Heart left ventricle (tissue), 13 donors: ENCODE results near the gene SLC44A5.

Experiments
- POLR2A ChIP-seq, 2 donors: fragments of 450-650 bp; IDR thresholded peaks; one replicate each; pipeline ENCODE4 v1.6.1; 2017; ENCODE audit warnings: antibody characterized with exemption in 2 of 2, mild to moderate bottlenecking in 2 of 2, moderate library complexity in 2 of 2
- TF ChIP-seq, protein P1 (sequence below), 12 donors: fragments of 200-600 bp; sonication (generic) in 4 of 12; IDR thresholded peaks; one replicate each; pipeline versions ENCODE4 v1.5.0 to v1.8.0; 2018 to 2022; ENCODE audit warnings: antibody characterized with exemption in 12 of 12, mild to moderate bottlenecking in 5 of 12
- donor health status: ischemic (EF 13 %, LVEDD 7.1; RV severe dilation, severe dysfunction).
- donor health status: DM: no; HTN: yes; CAD: no.
- donor health status: DM: no; HTN: no; CAD: no.
- donor health status: ischemic (EF 25% LVEDD 6.9; RV normal size, moderate dysfunction).
- donor health status: ischemic (EF 25% LVEDD 5.7; RV mildly dilated, moderate dysfunction).
- donor health status: ischemic (EF 35%, LVEDD 5.7; RV mildly dilated, moderate dysfunction).
- donor health status: nonischemic (EF 11% LVEDD 7.7; RV severe dilation, severe dysfunction).
- donor health status: DM: yes; HTN: yes; CAD: no.
- donor health status: PGD.
- donor health status: ischemic (EF 29% LVEDD 5.4; RV normal size, mild dysfunction).
- donor health status: nonischemic (EF 23%, LVEDD 6.1; RV moderate dilation, normal function).

DNA sequence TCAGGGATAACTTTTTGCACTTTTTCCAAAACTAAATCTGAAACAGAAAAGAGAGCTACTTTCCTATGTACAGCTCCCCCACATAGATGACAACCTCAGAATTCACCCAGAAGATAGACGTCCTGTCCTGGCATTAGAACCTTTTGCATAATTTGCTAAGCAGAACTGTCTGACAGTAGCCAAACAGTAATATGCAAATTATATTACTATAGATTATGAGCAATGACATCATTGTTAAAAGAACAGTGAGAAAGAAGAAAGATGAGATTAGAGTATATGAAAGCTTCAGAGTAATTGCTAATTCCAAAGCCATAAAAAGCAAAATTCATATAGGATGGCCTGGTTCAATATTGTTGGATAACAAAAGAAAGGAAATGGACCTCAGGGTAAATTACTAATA is 43.7 kb downstream of the SLC44A5 start:
- TF ChIP-seq, protein P1, sequence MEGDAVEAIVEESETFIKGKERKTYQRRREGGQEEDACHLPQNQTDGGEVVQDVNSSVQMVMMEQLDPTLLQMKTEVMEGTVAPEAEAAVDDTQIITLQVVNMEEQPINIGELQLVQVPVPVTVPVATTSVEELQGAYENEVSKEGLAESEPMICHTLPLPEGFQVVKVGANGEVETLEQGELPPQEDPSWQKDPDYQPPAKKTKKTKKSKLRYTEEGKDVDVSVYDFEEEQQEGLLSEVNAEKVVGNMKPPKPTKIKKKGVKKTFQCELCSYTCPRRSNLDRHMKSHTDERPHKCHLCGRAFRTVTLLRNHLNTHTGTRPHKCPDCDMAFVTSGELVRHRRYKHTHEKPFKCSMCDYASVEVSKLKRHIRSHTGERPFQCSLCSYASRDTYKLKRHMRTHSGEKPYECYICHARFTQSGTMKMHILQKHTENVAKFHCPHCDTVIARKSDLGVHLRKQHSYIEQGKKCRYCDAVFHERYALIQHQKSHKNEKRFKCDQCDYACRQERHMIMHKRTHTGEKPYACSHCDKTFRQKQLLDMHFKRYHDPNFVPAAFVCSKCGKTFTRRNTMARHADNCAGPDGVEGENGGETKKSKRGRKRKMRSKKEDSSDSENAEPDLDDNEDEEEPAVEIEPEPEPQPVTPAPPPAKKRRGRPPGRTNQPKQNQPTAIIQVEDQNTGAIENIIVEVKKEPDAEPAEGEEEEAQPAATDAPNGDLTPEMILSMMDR (IDR thresholded peaks at IDR 0.05) = no peak
- TF ChIP-seq POLR2A (IDR thresholded peaks at IDR 0.05) = no peak
